Measurements from ENCODE around the gene RNASEL. TPM values are rescaled to one million over a fixed set of nuclear protein-coding genes. Genes with fewer than 3 reads are reported as not detected.
A peak's percentile ranks its signal among the peaks of the same experiment; 100 is the strongest.

The RNASEL gene
- total and polyA plus RNA-seq, 9 donors: 6.7 to 15.0 (median 9.7) TPM

DNA sequence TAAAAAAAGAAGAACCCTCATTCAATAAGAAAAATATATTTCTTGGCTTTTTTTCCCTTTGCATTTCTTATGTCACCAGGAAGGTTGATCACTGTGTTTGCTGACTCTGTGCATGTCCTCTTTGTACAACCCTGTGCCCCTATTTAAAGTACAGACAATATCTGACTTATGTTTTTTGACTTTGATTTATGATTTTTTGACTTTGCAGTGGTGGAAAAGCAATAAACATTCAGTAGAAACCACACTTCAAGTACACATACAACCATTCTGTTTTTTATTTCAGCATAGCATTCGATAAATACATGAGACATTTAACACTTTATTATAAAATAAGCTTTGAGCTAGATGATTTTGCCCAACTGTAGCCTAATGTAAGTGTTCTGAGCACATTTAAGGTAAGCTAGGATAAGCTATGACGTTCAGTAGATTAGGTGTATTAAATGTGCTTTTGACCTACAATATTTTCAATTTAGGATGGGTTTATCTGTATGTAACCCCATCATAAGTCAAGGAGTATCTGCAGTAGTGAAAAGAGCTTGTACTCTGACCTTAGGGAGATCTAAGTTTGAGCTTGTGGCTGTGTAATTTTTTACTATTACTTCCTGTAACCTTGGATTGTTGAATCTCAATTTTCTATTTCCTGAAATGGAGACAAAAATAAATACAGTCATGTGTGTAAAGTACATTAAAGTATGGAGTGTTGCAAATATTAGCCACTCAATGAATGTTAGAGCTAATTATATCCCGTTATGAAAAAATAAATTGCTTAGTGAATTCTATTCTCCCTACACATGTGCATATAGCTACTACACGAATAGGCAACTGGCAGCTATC is 1.2 kb downstream of the RNASEL start:
- H3K36me3 ChIP-seq: no peaks in the 10 kb centered on the region
- DNase-seq: no peak
- no peak for TF ChIP-seq POLR2A (IDR thresholded peaks at IDR 0.05)
- no peak for TF ChIP-seq EP300 (IDR thresholded peaks at IDR 0.05)
- peak overlapping the region; percentile 69 to 95 for H3K27ac ChIP-seq
- 32 to 45% (median 37%) methylated on average over 4 of the region's 4 CpGs for WGBS, 3 donors
- H3K27me3 ChIP-seq: no peaks in the 10 kb centered on the region
- peaks cover 5% of the 10 kb centered on the region for H3K4me1 ChIP-seq (ENCODE audit: insufficient read depth)
- H3K9me3 ChIP-seq: no peaks in the 10 kb centered on the region
- intact Hi-C loops (cut with DNase I): loop anchor here in 3 of 4 donors (5.0 to 10.0 kb wide), 3 partner anchors 183 to 503 kb away; partner anchors contain the start of gene TEDDM1 (in 1 of the 3)
- H3K4me3 ChIP-seq: peak overlapping the region; percentile 65

DNA sequence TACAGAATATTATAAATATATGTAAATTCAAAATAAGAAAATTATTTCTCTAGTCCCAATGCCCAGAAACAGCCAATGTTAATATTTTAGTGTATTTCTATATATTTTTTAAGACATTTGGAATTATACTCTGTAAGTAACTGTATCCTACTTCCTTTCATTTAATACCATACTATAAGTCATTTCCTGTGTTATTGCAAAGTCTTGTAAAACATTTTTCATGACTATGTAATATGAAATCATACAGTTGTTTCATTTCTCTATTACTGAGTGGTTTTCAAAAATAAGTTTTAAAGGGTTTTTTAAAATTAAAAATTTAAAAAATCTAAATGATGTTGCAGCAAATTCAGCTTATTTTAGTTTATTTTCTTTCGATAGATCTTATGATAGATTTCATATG is 2.0 kb downstream of the RNASEL start:
- peaks cover 5% of the 10 kb centered on the region for H3K4me1 ChIP-seq (ENCODE audit: insufficient read depth)
- H3K9me3 ChIP-seq: no peaks in the 10 kb centered on the region
- DNase-seq: no peak
- no peaks in the 10 kb centered on the region for H3K36me3 ChIP-seq
- H3K4me3 ChIP-seq: no peak overlapping the region
- no peak overlapping the region for H3K27ac ChIP-seq
- no peaks in the 10 kb centered on the region for H3K27me3 ChIP-seq
- intact Hi-C loops (cut with DNase I): loop anchor here in 3 of 4 donors (5.0 to 10.0 kb wide), 3 partner anchors 182 to 502 kb away; partner anchors contain the start of gene TEDDM1 (in 1 of the 3)
- 0 to 1% (median 0%) methylated on average over 1 of the region's 1 CpG for WGBS, 3 donors
- no peak for TF ChIP-seq EP300 (IDR thresholded peaks at IDR 0.05)
- no peak for TF ChIP-seq POLR2A (IDR thresholded peaks at IDR 0.05)
- TF ChIP-seq, protein P1, sequence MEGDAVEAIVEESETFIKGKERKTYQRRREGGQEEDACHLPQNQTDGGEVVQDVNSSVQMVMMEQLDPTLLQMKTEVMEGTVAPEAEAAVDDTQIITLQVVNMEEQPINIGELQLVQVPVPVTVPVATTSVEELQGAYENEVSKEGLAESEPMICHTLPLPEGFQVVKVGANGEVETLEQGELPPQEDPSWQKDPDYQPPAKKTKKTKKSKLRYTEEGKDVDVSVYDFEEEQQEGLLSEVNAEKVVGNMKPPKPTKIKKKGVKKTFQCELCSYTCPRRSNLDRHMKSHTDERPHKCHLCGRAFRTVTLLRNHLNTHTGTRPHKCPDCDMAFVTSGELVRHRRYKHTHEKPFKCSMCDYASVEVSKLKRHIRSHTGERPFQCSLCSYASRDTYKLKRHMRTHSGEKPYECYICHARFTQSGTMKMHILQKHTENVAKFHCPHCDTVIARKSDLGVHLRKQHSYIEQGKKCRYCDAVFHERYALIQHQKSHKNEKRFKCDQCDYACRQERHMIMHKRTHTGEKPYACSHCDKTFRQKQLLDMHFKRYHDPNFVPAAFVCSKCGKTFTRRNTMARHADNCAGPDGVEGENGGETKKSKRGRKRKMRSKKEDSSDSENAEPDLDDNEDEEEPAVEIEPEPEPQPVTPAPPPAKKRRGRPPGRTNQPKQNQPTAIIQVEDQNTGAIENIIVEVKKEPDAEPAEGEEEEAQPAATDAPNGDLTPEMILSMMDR (IDR thresholded peaks at IDR 0.05): no peak

DNA sequence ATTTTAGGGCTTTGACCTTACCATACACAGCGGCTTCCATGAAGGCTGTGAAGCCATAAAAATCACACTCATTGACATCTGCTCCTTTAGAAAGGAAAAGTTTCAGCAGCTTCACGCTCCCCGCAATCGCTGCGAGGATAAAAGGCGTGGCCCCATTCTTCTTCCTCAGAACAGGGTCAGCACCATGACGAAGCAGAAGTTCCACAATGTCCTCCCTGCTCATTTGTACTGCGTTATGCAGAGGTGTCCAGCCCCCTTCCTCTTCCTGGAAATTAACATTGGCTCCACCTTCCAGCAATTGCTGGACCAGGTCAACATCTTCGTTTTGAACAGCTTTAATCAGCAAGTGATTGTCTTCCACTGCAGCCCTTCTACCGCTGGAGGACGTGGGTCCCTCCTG is 2.7 kb downstream of the RNASEL start:
- DNase-seq: no peak
- 94 to 96% (median 95%) methylated on average over 11 of the region's 11 CpGs for WGBS, 3 donors

DNA sequence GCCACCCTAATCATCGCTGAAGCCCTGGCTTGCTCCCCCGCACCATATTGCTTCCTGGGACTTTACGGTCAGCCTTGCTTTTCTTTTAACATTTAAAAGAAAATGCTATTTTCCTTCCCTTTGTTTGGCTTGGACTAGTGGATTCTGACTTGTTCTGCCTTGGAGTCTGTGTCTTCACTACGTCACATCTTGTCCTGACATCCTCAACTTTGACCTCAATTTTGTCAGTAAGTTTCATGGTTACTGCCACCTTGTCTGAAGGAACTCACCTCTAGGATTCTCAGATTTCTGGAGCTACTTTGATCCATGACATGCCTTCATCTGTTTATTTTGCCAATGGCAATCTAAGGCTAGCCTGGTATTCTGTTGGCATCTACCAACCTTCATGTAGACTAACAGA is 4.3 kb downstream of the RNASEL start:
- no peaks in the 10 kb centered on the region for H3K27me3 ChIP-seq
- intact Hi-C loops (cut with DNase I): loop anchor here in 3 of 4 donors (5.0 to 10.0 kb wide), 3 partner anchors 180 to 500 kb away; partner anchors contain the start of gene TEDDM1 (in 1 of the 3)
- H3K9me3 ChIP-seq: no peaks in the 10 kb centered on the region
- H3K4me3 ChIP-seq: no peak overlapping the region
- H3K36me3 ChIP-seq: no peaks in the 10 kb centered on the region
- H3K4me1 ChIP-seq (ENCODE audit: insufficient read depth): peaks cover 5% of the 10 kb centered on the region
- WGBS, 3 donors: 92 to 95% (median 94%) methylated on average over 4 of the region's 4 CpGs
- no peak for TF ChIP-seq POLR2A (IDR thresholded peaks at IDR 0.05)
- TF ChIP-seq, protein P1 (IDR thresholded peaks at IDR 0.05): no peak
- TF ChIP-seq EP300 (IDR thresholded peaks at IDR 0.05): no peak
- no peak overlapping the region for H3K27ac ChIP-seq
- DNase-seq: no peak

More for the DNA sequence above, 2.7 kb downstream of the RNASEL start:
- Histone ChIP-seq H3K36me3 (no peaks in the 10 kb centered on the region), H3K9me3 (no peaks in the 10 kb centered on the region), H3K4me1 (ENCODE audit: insufficient read depth) (peaks cover 5% of the 10 kb centered on the region), H3K27ac (no peak overlapping the region), H3K4me3 (no peak overlapping the region), H3K27me3 (no peaks in the 10 kb centered on the region)
- TF ChIP-seq, protein P1 (IDR thresholded peaks at IDR 0.05): no peak
- TF ChIP-seq POLR2A (IDR thresholded peaks at IDR 0.05) (no peak), EP300 (IDR thresholded peaks at IDR 0.05) (no peak)
- intact Hi-C loops (cut with DNase I): loop anchor here in 3 of 4 donors (5.0 to 10.0 kb wide), 3 partner anchors 182 to 502 kb away; partner anchors contain the start of gene TEDDM1 (in 1 of the 3)
